HG03439 (cell line): ENCODE results near the gene CLCA4.
"Not testable (repeated sequence)": the region's sequence is repeated elsewhere in the genome, so short reads cannot be mapped to it uniquely, and the experiment has no call there.

ENCODE experiments used
- ATAC-seq: cut with Tn5 transposase; IDR thresholded peaks from one replicate; pipeline ENCODE4 v1.9.1; 2021; ENCODE audit warnings: mild to moderate bottlenecking, moderate library complexity; ENCODE audit not compliant: unreplicated experiment

The CLCA4 gene

GRCh38 chr1:86530211-86530845 is 16.6 kb upstream of the CLCA4 start:
- ATAC-seq = no peak

GRCh38 chr1:86537928-86538695 is 8.8 kb upstream of the CLCA4 start:
- ATAC-seq = no peak

- no peak for ATAC-seq
Measured at GRCh38 chr1:86538775-86539174, 8.1 kb upstream of the CLCA4 start.

- no peak for ATAC-seq
Measured at GRCh38 chr1:86541859-86542258, 5.0 kb upstream of the CLCA4 start.

- no peak for ATAC-seq
Measured at GRCh38 chr1:86542631-86543030, 4.2 kb upstream of the CLCA4 start.

GRCh38 chr1:86548839-86549238 is 2.0 kb downstream of the CLCA4 start:
- ATAC-seq = no peak

- no peak for ATAC-seq
Measured at GRCh38 chr1:86551305-86551704, 4.4 kb downstream of the CLCA4 start.

- no peak for ATAC-seq
Measured at GRCh38 chr1:86552376-86552775, 5.5 kb downstream of the CLCA4 start.

GRCh38 chr1:86557739-86558138 is 10.9 kb downstream of the CLCA4 start:
- ATAC-seq = no peak

- ATAC-seq = no peak
Measured at GRCh38 chr1:86563849-86564248, 17.0 kb downstream of the CLCA4 start.

GRCh38 chr1:86567341-86567740 is 20.5 kb downstream of the CLCA4 start:
- ATAC-seq = no peak

GRCh38 chr1:86567878-86568277 is 21.0 kb downstream of the CLCA4 start:
- ATAC-seq = no peak

GRCh38 chr1:86573763-86574484 is 27.0 kb downstream of the CLCA4 start:
- no peak for ATAC-seq

- no peak for ATAC-seq
Measured at GRCh38 chr1:86581231-86581630, 34.4 kb downstream of the CLCA4 start.

GRCh38 chr1:86582161-86582560 is 35.3 kb downstream of the CLCA4 start:
- no peak for ATAC-seq

- no peak for ATAC-seq
Measured at GRCh38 chr1:86583032-86583431, 36.2 kb downstream of the CLCA4 start.

- ATAC-seq = no peak
Measured at GRCh38 chr1:86583593-86583992, 36.7 kb downstream of the CLCA4 start.

GRCh38 chr1:86594284-86594770 is 47.4 kb downstream of the CLCA4 start:
- no peak for ATAC-seq

GRCh38 chr1:86596224-86596623 is 49.3 kb downstream of the CLCA4 start:
- no peak for ATAC-seq

- no peak for ATAC-seq
Measured at GRCh38 chr1:86596741-86597290, 49.9 kb downstream of the CLCA4 start.

GRCh38 chr1:86606080-86606479 is 59.2 kb downstream of the CLCA4 start:
- not testable (repeated sequence) for ATAC-seq
